ENCODE measurements around the gene KLHDC7B. TPM values are rescaled to one million over a fixed set of nuclear protein-coding genes. Genes with fewer than 3 reads are reported as not detected.
A peak's percentile ranks its signal among the peaks of the same experiment; 100 is the strongest.

The KLHDC7B gene
- total and polyA plus RNA-seq, 2 experiments from 2014 or later, result 0.75 to 1.7 TPM

- Histone ChIP-seq H3K79me2 (peaks cover 37% of the 10 kb centered on the region), H3K27ac (no peak overlapping the region), H3K27me3 (no peaks in the 10 kb centered on the region), H3K36me3 (replicated peaks; ENCODE audit: insufficient read depth, low read depth) (no peaks in the 10 kb centered on the region), H2AFZ (no peak overlapping the region), H3K9me3 (ENCODE audit: low read depth) (no peaks in the 10 kb centered on the region), H3K4me3 (no peak overlapping the region), H3K4me1 (ENCODE audit: insufficient read depth) (peaks cover 12% of the 10 kb centered on the region), H3K4me2 (no peak overlapping the region), H3K9me2 (replicated peaks; ENCODE audit: insufficient read depth) (no peaks in the 10 kb centered on the region), H4K20me1 (ENCODE audit: insufficient read depth, poor library complexity, severe bottlenecking) (peaks cover 13% of the 10 kb centered on the region)
- no peak for TF ChIP-seq EZH2 (IDR thresholded peaks at IDR 0.05; ENCODE audit: borderline replicate concordance)
- TF ChIP-seq CTCF (IDR thresholded peaks at IDR 0.05; ENCODE audit: poor library complexity), result no peak
- no peak for TF ChIP-seq EZH2phosphoT487 (IDR thresholded peaks at IDR 0.05; ENCODE audit: low read depth, severe bottlenecking, unreplicated experiment)
- WGBS (ENCODE audit: low lambda C conversion rate, missing lambda C conversion rate), result 94% methylated on average over 10 of the region's 10 CpGs
- DNase-seq (ENCODE audit: low spot score), result no peak
Measured at GRCh38 chr22:50521710-50522109, 24.0 kb upstream of the KLHDC7B start.

- Histone ChIP-seq H3K4me2 (no peak overlapping the region), H3K27me3 (no peaks in the 10 kb centered on the region), H3K27ac (no peak overlapping the region), H4K20me1 (ENCODE audit: insufficient read depth, poor library complexity, severe bottlenecking) (peaks cover 13% of the 10 kb centered on the region), H3K9me2 (replicated peaks; ENCODE audit: insufficient read depth) (no peaks in the 10 kb centered on the region), H3K4me3 (no peak overlapping the region), H3K4me1 (ENCODE audit: insufficient read depth) (peaks cover 18% of the 10 kb centered on the region), H3K79me2 (peaks cover 37% of the 10 kb centered on the region), H3K9me3 (ENCODE audit: low read depth) (no peaks in the 10 kb centered on the region), H3K36me3 (replicated peaks; ENCODE audit: insufficient read depth, low read depth) (no peaks in the 10 kb centered on the region), H2AFZ (no peak overlapping the region)
- no peak for TF ChIP-seq EZH2phosphoT487 (IDR thresholded peaks at IDR 0.05; ENCODE audit: low read depth, severe bottlenecking, unreplicated experiment)
- no peak for TF ChIP-seq EZH2 (IDR thresholded peaks at IDR 0.05; ENCODE audit: borderline replicate concordance)
- TF ChIP-seq CTCF (IDR thresholded peaks at IDR 0.05; ENCODE audit: poor library complexity), result no peak
- WGBS (ENCODE audit: low lambda C conversion rate, missing lambda C conversion rate), result 92% methylated on average over 12 of the region's 15 CpGs
- no peak for DNase-seq (ENCODE audit: low spot score)
Measured at GRCh38 chr22:50522208-50522805, 23.4 kb upstream of the KLHDC7B start.

GRCh38 chr22:50522806-50523438 is 22.8 kb upstream of the KLHDC7B start:
- H3K36me3 ChIP-seq (replicated peaks; ENCODE audit: insufficient read depth, low read depth), result no peaks in the 10 kb centered on the region
- TF ChIP-seq EZH2phosphoT487 (IDR thresholded peaks at IDR 0.05; ENCODE audit: low read depth, severe bottlenecking, unreplicated experiment) (no peak), EZH2 (IDR thresholded peaks at IDR 0.05; ENCODE audit: borderline replicate concordance) (no peak), CTCF (IDR thresholded peaks at IDR 0.05; ENCODE audit: poor library complexity) (no peak)
- no peak overlapping the region for H3K4me3 ChIP-seq
- WGBS (ENCODE audit: low lambda C conversion rate, missing lambda C conversion rate), result 92% methylated on average over 15 of the region's 22 CpGs
- no peaks in the 10 kb centered on the region for H3K27me3 ChIP-seq
- no peak overlapping the region for H3K27ac ChIP-seq
- H3K9me2 ChIP-seq (replicated peaks; ENCODE audit: insufficient read depth), result no peaks in the 10 kb centered on the region
- peaks cover 19% of the 10 kb centered on the region for H3K4me1 ChIP-seq (ENCODE audit: insufficient read depth)
- H3K9me3 ChIP-seq (ENCODE audit: low read depth), result no peaks in the 10 kb centered on the region
- no peak overlapping the region for H2AFZ ChIP-seq
- H3K79me2 ChIP-seq, result peaks cover 37% of the 10 kb centered on the region
- H3K4me2 ChIP-seq, result peak overlapping the region; percentile 94
- H4K20me1 ChIP-seq (ENCODE audit: insufficient read depth, poor library complexity, severe bottlenecking), result peaks cover 13% of the 10 kb centered on the region
- peak; percentile 6 for DNase-seq (ENCODE audit: low spot score)

All from hepatocyte (in vitro differentiated cells).